Fibroblast of upper back skin (primary cell): Measurements from ENCODE around the gene PDZRN3.

Experiments
- DNase-seq: peaks from one replicate; pipeline ENCODE4 v3.0.0-alpha.2; 2013

PDZRN3 gene

GRCh38 chr3:73552700-73553099, 72.0 kb downstream of the PDZRN3 start:
- no peak for DNase-seq

GRCh38 chr3:73550032-73550431, 74.7 kb downstream of the PDZRN3 start:
- no peak for DNase-seq

- DNase-seq, result no peak
Observed at GRCh38 chr3:73549051-73549600, 75.6 kb downstream of the PDZRN3 start.

- no peak for DNase-seq
Observed at GRCh38 chr3:73548436-73548835, 76.3 kb downstream of the PDZRN3 start.

GRCh38 chr3:73547427-73548248, 77.1 kb downstream of the PDZRN3 start:
- DNase-seq, result peak; percentile 97

GRCh38 chr3:73546961-73547360, 77.8 kb downstream of the PDZRN3 start:
- peak; percentile 98 for DNase-seq

- no peak for DNase-seq
Observed at GRCh38 chr3:73543412-73543811, 81.3 kb downstream of the PDZRN3 start.

GRCh38 chr3:73542136-73542535, 82.6 kb downstream of the PDZRN3 start:
- DNase-seq, result no peak

- DNase-seq, result peak; percentile 67
Observed at GRCh38 chr3:73540969-73541740, 83.6 kb downstream of the PDZRN3 start.

- DNase-seq, result peak; percentile 50
Observed at GRCh38 chr3:73538486-73538885, 86.3 kb downstream of the PDZRN3 start.

- DNase-seq, result no peak
Observed at GRCh38 chr3:73536952-73537351, 87.8 kb downstream of the PDZRN3 start.

GRCh38 chr3:73536336-73536895, 88.3 kb downstream of the PDZRN3 start:
- DNase-seq, result peak; percentile 34

- no peak for DNase-seq
Observed at GRCh38 chr3:73535931-73536330, 88.8 kb downstream of the PDZRN3 start.

GRCh38 chr3:73535137-73535536, 89.6 kb downstream of the PDZRN3 start:
- no peak for DNase-seq

- DNase-seq, result peak; percentile 98
Observed at GRCh38 chr3:73530022-73530396, 94.7 kb downstream of the PDZRN3 start.

- no peak for DNase-seq
Observed at GRCh38 chr3:73529308-73530021, 95.3 kb downstream of the PDZRN3 start.

GRCh38 chr3:73525591-73525990, 99.2 kb downstream of the PDZRN3 start:
- no peak for DNase-seq

- no peak for DNase-seq
Observed at GRCh38 chr3:73523661-73524060, 101.1 kb downstream of the PDZRN3 start.

- no peak for DNase-seq
Observed at GRCh38 chr3:73521734-73522336, 102.9 kb downstream of the PDZRN3 start.

- DNase-seq, result peak; percentile 69
Observed at GRCh38 chr3:73520931-73521461, 103.7 kb downstream of the PDZRN3 start.

GRCh38 chr3:73516631-73517030, 108.1 kb downstream of the PDZRN3 start:
- no peak for DNase-seq

GRCh38 chr3:73513260-73513659, 111.5 kb downstream of the PDZRN3 start:
- DNase-seq, result no peak
